DMS153 treated with DMSO at 0.1 percent for 48 hours (cell line): ENCODE data around the gene PACRGL.

Source experiments
- DNase-seq: peaks from one replicate; lab custom pipeline; 2025; ENCODE audit not compliant: unreplicated experiment; lab: John Stamatoyannopoulos, UW

Gene PACRGL

DNA sequence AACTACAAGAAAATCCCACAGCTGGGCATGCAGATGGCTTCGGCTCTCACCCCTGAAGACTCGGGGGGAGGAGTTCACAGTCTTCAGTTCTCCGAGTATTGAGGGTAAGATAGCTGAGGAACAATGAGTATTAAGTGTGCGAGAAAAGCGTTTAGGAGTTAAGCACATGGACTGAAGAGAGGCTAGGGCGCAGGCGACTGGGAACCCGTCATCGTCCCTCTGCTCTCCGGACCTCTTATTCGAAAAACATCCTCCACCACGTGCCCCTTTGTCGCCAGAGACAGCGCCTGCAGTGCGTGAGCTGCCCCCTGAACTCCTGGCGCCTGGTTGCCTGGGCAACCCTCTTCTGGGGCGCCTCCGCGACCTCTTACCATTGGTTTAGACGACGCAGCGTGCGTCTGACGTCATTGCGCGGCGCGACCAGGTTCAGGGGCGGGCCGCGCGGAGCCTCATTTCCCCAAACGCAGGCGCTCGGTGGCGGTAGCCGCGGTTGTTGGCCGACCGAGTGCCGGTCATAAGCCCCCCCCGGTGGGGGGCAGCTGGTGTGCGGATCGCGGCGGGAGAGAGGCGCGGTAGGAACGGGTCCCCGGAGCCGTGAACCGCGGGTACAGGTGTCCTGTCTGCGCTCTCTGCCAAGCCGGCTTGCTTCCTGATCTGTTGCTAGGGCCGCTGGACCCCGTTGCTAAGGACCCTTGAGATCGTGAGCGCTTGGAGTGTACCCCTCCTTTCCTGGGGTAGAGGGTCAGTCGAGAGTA, at the start of gene PACRGL:
PACRGL (plus strand) TSS at position 452 of the 755 bp plus-strand sequence. CDS start 4,024 bp downstream, outside the sequence.
- peak; percentile 40 for DNase-seq

GRCh38 chr4:20652226-20652885, 47.9 kb upstream of the PACRGL start:
- no peak for DNase-seq

DNA sequence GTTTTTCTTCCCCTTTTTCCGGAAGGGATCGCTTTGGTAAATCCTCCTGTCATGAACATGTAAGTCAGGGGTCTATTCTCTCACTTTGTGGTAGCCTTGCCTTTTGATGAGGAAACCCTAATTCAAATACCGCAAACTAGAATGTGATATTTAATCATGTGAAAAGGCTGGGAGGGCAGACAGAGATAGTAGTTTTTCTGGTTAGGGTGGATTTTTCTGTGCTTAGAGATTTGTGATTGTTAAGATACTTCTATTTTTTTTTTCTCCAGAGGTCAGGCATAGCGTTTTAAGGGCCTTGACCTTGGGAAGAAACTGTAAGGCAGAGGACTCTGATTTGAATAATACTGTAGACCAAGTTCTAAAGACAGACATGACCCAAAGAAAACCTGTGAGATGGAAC, 41.8 kb upstream of the PACRGL start:
- no peak for DNase-seq

GRCh38 chr4:20662851-20663250, 37.4 kb upstream of the PACRGL start:
- DNase-seq, result no peak

GRCh38 chr4:20666012-20666860, 34.0 kb upstream of the PACRGL start:
- DNase-seq, result no peak

GRCh38 chr4:20672262-20672661, 28.0 kb upstream of the PACRGL start:
- DNase-seq, result no peak

GRCh38 chr4:20675786-20676185, 24.5 kb upstream of the PACRGL start:
- DNase-seq, result no peak

GRCh38 chr4:20676501-20677197, 23.6 kb upstream of the PACRGL start:
- DNase-seq, result no peak

GRCh38 chr4:20678400-20678799, 21.9 kb upstream of the PACRGL start:
- DNase-seq, result no peak

GRCh38 chr4:20679951-20680350, 20.3 kb upstream of the PACRGL start:
- DNase-seq, result no peak

DNA sequence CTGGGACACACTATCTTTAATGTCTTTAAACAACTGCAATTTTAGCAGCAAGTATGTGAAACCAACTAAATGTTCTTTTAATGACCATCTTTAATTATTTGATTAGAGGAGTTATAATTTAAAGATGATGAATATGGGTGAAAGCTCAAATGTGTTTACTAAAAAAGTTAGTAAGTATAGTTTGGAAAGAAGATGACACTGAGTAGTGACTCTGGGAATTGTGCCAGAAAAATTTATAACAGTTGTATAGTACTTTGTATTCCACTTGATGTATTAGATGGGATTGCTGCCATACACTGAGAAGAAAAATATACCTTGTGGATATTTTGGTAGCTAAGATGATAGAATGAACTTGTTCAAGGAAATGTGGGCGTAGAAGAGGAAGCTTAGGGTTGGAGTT, 19.5 kb upstream of the PACRGL start:
- DNase-seq, result no peak

DNA sequence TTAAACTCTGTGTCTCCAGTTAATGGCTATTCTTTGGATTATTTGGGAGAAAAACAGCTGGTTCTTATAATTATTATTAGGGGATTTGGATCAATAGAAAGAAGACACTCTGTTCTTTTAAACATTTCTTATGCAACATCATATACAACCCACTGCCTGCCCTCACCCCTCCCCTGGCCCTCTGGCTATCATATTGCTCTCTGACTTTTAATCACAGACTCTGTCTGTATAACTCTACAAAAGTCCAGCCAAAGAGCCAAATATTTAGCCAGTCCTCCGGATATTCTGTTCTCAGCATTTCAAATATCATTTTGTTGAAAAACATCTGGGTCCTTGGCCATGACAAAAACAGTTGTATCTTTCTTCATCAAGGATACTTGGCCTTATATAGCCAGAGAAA, 19.0 kb upstream of the PACRGL start:
- DNase-seq, result no peak

- no peak for DNase-seq
Measured at GRCh38 chr4:20682853-20683252, 17.4 kb upstream of the PACRGL start.

- no peak for DNase-seq
Measured at GRCh38 chr4:20683766-20684165, 16.5 kb upstream of the PACRGL start.

DNA sequence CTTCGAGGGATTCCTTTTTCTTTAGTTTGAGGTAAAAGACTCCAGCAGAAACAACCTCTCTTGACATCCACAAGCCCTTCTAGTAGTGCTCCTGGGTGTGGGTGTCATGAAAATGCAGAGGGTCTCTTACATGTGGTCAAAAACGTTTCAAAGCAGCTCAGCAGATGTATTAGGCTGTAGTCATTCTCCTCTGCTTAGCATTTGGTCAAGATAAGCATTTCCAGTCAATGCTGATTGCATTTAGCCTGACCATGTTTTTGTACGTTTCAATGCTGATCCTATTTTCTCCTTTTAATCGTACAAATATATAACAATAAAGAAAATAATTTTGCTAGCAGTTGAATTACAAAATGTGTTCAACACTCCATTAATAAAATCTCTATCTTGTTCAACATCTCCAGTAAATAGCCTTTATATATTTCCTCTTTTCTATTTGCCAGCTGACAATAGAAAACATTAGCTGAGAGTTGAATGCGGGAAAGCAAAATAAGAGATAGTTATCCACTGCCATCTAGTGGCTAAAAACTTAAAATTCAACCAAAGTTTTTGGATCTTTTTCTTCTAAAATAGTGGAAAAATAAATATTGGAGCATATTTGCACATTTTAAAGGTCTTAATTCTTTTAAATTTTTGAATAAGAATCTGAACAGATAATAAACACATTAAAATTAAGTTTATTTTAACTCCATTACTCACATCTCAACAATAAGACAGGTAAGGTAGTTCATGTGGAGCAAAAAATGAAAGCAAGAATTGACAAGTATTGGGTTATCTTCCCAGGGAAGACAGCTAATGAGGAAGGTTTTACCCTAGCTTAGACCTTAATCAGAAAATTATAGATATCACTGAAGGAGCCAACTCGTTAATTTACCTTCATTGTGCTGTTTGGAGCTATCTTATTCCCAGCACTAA, 15.2 kb upstream of the PACRGL start:
- DNase-seq, result peak; percentile 2

DNA sequence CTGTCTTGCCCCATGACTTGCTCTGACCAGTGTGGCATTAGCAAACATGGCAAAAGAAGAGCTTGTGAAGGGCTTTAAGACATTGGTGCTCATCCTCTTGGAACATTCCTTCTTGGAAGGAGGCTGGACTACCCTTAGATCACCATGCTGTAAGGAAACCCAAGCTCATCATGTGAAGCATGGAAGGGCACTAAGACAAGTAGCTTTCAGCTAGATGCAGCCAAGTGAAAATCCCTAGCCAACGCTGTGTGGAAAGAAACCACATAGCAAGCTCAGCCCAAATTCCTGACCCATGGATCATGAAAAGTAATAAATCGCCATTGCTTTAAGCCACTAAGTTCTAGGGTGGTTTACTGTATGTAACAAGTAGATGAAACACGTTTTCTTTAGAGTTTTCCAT, 12.4 kb upstream of the PACRGL start:
- DNase-seq, result no peak

DNA sequence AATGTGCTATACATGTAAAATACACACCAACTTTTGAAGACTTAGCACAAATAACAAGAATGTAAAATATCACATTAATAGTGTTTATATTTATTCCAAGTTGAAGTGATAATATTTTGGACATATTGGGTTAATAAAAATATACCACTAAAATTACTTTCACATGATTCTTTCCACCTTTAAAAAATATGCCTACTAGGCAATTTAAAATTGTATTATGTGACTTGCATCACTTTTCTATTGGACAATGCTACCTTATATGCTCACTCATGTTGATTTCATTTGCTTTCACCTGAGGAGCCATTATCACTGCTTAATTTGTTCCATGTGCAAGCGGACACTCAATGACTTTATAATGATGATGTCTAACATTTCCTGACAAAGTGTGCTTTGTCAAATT, 3.4 kb upstream of the PACRGL start:
- DNase-seq, result no peak

DNA sequence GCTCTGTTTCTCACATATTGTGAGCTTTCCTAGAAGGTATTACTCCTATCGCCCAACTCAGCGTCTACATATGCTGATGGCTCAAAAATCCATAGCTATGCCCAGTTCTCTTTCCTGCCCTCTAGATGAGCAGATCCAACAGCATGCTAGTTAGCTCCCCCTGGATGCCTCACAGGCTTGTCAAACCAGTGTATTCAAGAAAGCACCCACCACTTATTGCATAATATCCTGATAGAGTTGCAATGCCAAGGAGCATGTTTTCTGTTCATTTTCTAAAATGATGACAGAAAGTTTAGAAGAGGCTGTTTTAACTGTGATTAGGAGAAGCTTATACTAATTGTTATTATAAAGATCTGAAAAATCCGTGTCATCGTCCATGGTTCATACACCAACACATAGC, 1.9 kb upstream of the PACRGL start:
- DNase-seq, result no peak

DNA sequence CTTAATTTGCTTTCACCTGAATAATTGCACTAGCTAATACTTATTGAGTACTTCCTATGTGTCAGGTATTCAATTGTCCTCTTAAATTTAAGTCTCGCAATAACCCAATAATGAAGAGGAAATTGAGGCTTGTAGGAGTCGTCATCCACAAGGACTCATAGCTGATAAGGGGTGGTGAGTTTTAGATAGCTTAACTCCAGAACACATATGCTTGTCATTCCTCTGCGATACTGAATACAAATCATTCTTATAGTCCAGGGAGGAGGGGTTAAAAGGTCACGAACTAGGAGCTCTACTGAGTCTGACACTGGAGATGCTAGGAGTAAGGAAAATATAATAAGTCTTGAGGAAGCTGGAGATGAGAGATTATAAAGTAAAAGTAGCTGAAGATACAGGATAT, 1.4 kb upstream of the PACRGL start:
- no peak for DNase-seq

DNA sequence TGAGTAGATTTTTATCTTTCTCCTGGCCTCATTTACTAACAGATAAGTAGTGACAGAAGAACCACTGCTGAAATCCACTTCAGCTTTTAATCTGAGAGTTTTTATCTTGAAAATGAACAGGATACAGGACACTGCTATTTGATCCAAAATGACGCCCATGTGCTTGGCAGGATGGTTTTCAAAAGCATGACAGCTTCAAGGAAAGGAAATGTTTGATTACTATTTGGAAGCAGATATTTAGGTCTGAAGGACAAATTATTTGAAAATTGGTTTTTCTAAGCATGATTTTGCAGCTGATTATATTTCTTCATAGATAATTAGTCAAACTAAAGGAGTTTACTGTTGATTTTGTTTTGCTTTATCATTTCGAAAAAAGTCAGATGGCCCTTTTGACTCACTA, 11.1 kb downstream of the PACRGL start:
- DNase-seq, result no peak
